CD4-positive, alpha-beta T cell treated with Interleukin-2 at 100 ng/mL for 4 hours (primary cell): ENCODE results near the gene CRYGC.
"Not testable (repeated sequence)": the region's sequence is repeated elsewhere in the genome, so short reads cannot be mapped to it uniquely, and the experiment has no call there.

Experiments
- DNase-seq: peaks from one replicate; pipeline ENCODE4 v3.0.0-alpha.2; 2020; ENCODE audit warnings: low spot score

The CRYGC gene

GRCh38 chr2:208136716-208137094, 7.1 kb upstream of the CRYGC start:
- DNase-seq = no peak

GRCh38 chr2:208135794-208136715, 6.4 kb upstream of the CRYGC start:
- no peak for DNase-seq

- no peak for DNase-seq
Measured at GRCh38 chr2:208134928-208135586, 5.4 kb upstream of the CRYGC start.

GRCh38 chr2:208130712-208131110, 1.1 kb upstream of the CRYGC start:
- DNase-seq = no peak

GRCh38 chr2:208128136-208128535, 1.5 kb downstream of the CRYGC start:
- DNase-seq = no peak

GRCh38 chr2:208127090-208127489, 2.5 kb downstream of the CRYGC start:
- DNase-seq = no peak

- DNase-seq = no peak
Measured at GRCh38 chr2:208125251-208125650, 4.4 kb downstream of the CRYGC start.

GRCh38 chr2:208124013-208124715, 5.5 kb downstream of the CRYGC start, which contains the start of gene CRYGD:
TSS of gene CRYGD (minus strand) at chr2:208124524. CDS start at chr2:208124473, 51 bp downstream.
- DNase-seq = not testable (repeated sequence)

GRCh38 chr2:208122248-208122647, 7.4 kb downstream of the CRYGC start:
- no peak for DNase-seq

- DNase-seq = no peak
Measured at GRCh38 chr2:208118918-208119317, 10.7 kb downstream of the CRYGC start.

- not testable (repeated sequence) for DNase-seq
Measured at GRCh38 chr2:208117390-208117789, 12.2 kb downstream of the CRYGC start.

- DNase-seq = no peak
Measured at GRCh38 chr2:208112969-208113368, 16.7 kb downstream of the CRYGC start.

- DNase-seq = not testable (repeated sequence)
Measured at GRCh38 chr2:208112273-208112745, 17.3 kb downstream of the CRYGC start.

GRCh38 chr2:208103616-208104015, 26.0 kb downstream of the CRYGC start:
- DNase-seq = no peak

GRCh38 chr2:208101716-208102631, 27.7 kb downstream of the CRYGC start:
- no peak for DNase-seq

- no peak for DNase-seq
Measured at GRCh38 chr2:208099682-208100470, 29.8 kb downstream of the CRYGC start.

- DNase-seq = not testable (repeated sequence)
Measured at GRCh38 chr2:208098701-208099100, 30.9 kb downstream of the CRYGC start.

- DNase-seq = no peak
Measured at GRCh38 chr2:208098267-208098666, 31.4 kb downstream of the CRYGC start.

- DNase-seq = no peak
Measured at GRCh38 chr2:208097801-208098200, 31.8 kb downstream of the CRYGC start.

GRCh38 chr2:208097313-208097712, 32.3 kb downstream of the CRYGC start:
- no peak for DNase-seq
